ENCODE data around the gene PPP1R15A.
"Not testable (repeated sequence)": the region's sequence is repeated elsewhere in the genome, so short reads cannot be mapped to it uniquely, and the experiment has no call there.

PPP1R15A gene

DNA sequence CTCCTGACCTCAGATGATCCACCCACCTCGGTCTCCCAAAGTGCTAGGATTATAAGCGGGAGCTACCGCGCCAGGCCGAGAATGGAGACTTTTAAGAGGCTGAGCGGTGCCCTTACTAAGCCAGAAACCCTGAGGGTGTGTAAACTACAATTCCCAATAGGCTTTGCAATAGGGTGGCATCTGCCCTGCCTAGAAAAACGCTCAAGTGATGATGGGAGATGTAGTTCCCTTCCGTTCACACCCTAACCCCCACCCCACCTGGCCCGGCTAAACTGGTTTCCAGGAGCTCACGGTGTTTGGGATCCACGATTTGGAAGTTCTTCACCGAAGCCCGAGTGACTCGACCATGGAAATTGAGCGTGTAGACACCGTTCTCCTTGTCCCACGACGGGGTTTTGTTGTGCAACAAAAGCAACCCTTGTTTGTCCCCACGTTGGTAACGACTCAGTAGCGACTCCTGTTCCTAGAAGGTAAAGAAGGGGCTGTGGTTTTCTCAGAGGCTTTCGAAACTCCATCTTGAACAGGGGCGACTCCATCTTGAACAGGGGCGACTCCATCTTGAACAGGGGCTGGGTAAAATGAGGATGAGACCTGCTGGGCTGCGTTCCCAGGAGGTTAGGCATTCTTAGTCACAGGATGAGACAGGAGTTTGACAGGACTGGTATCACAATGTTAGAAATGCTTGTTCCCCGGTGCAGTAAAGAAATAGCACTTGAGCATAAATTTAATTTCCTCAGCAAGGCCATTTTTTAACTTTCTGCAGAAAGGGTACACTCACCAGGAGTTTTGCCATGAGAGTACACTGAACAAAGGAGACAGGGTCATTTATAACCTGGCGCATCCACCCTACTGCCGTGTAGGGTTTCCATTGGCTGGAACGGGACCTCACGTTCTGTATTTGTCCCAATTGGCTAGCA lies 9.8 kb downstream of the PPP1R15A start:
- DNase-seq: no peak

DNA sequence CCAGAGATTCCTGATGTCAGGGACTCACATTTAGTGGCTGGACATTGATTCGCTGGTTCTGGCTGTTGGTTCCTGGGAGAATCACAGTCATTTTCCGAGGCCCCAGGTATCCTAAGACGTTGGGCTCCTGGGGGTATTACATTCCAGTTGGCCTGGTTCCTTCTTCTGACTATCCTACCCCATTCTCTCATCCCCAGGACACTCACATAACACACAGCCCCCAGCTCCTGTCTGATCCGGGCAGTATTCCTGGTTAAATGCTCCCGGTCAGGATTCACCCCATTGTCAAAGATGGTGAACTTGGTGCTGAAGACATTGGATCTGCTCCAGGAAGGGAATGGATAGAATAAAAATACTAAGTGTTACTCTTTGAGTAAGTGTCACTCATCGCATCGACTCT lies 11.5 kb downstream of the PPP1R15A start:
- DNase-seq: no peak

DNA sequence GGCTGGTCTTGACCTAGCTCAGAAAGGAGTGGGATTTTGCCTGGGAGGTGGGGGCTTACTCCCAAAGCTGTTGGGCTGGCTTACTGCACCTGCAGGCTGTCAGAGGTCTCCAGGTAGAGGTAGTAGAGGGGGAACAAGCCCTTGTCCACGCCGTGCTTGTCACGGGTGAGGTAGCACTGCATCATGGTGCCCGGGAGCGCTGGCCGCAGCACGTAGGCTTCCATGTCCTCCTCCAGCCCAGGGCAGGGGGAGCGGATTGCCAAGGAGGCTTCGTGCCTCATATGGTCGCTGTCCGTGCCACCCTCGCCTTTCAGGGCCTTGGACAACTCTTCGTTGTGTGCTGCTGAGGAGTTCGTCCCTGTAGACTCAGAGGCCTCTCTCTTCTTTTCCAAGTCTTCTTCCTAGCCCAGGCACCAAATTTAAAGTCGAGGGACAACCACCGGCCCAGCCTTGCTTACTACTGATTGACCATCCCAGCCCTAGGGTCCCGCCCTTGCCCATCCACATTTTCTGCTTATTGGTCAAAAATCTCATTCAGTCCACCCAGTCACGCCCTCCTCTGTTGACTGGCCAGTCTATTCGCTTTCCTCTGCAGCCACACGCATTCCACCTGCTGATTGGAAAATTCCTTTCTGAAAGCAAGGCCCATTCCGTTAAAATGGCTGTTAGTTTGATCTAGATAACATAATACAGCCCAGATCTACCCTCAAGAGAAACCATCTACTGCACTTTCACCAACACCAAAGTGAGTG lies 15.8 kb downstream of the PPP1R15A start:
- DNase-seq: no peak

DNA sequence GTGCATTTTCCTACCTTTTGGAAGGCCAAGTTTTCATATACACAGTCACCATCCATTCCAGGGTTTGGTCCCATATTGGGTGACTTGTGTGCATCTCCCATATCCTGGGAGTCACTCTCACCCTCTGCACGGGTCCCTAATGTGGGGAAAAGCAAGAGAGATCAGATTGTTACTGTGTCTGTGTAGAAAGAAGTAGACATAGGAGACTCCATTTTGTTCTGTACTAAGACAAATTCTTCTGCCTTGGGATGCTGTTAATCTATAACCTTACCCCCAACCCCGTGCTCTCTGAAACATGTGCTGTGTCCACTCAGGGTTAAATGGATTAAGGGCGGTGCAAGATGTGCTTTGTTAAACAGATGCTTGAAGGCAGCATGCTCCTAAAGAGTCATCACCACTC lies 17.3 kb downstream of the PPP1R15A start:
- DNase-seq: not testable (repeated sequence)

DNA sequence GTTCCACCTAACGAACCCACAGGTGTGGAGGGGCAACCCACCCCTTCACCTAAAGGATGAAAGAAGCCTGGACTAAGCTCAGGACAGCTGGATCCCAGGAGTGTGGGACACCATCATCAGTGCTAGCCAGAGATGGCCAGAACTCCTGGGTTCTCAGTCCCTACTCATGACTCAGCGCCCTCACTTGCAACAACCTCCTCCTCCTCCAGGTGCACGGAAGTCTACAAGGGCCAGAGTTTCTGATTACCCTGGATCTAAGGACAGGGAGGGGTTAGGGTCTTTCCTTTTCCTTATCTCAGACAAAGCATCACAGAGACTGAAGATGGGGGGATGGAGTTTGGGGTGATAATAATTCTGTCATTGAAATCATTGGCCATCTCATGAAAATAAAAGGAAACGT lies 18.3 kb downstream of the PPP1R15A start:
- no peak for DNase-seq

DNA sequence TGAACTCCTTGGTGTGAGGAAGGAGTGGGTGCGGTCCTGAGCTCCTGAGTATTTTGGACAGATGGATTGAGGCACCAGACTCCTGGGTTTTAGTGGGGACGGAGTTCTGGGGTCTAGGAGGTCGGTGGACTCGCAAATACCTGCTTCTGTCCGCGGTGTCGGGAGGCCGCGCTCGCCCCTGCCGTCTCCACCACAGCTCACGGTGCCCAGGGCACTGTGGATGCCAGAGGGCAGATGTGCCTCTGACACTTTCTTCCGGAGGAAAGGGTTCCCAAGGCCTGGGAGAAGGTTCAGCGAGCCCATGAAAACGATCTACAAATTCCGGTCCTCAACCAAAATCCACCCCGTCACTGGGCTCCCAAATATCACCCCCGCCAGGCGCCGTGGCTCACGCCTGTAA lies 23.0 kb downstream of the PPP1R15A start:
- no peak for DNase-seq

DNA sequence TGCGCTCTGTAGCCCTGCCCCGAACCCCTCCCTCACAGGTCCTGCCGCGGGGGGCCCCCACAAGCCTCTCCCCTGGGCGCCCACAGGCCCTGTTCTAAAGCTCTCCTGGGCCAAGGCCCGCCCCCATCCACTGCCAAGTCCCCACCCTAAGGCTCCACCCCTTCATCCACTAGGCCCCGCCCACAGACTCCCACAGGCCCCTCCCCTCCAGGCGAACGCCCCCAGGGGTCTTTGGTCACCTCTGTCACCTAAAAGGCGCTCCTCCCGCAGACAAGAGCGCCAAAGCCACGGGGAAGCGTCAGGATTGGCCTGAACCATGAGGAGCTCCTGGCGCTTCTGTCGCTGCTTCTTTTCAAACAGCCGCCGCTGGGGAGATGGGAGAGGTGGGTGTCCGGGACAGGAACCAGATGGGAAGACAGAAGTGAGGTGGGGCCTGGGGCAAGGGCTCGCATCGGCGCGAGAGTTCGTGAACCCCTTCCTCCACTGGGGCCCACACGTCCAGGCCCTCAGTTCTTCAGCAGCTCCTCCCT lies 24.0 kb downstream of the PPP1R15A start:
- DNase-seq: no peak

DNA sequence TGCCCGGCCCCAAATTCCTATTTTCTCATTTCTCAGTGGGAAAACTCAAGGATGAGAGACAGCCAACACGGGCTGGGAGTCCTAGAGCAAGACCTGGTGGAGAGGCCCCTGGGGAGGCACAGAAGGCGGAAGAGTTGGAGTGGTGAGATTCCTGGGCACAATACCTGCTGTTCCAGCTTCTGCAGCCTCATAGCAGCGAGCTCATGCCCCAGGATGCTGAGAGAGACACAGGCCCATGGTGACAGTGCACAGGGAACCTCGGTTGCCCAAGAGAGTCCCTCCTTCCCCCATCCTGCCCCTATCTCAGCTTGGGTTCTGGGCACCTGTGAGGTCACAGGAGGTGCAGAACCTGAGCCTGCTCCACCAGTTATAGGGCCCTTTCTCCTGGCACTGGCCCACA lies 25.0 kb downstream of the PPP1R15A start:
- no peak for DNase-seq

DNA sequence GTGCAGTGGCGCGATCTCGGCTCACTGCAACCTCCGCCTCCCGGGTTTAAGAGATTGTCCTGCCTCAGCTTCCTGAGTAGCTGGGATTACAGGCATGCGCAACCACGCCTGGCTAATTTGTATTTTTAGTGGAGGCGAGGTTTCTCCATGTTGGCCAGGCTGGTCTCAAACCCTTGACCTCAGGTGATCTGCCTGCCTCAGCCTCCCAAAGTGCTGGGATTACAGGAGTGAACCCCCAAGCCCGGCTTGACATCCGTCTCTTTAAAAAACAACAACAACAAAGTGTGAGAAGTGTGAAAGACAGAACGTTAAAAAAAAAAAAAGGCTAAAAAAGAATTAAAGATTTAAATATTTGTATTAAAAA lies 27.1 kb downstream of the PPP1R15A start:
- DNase-seq: not testable (repeated sequence)

DNA sequence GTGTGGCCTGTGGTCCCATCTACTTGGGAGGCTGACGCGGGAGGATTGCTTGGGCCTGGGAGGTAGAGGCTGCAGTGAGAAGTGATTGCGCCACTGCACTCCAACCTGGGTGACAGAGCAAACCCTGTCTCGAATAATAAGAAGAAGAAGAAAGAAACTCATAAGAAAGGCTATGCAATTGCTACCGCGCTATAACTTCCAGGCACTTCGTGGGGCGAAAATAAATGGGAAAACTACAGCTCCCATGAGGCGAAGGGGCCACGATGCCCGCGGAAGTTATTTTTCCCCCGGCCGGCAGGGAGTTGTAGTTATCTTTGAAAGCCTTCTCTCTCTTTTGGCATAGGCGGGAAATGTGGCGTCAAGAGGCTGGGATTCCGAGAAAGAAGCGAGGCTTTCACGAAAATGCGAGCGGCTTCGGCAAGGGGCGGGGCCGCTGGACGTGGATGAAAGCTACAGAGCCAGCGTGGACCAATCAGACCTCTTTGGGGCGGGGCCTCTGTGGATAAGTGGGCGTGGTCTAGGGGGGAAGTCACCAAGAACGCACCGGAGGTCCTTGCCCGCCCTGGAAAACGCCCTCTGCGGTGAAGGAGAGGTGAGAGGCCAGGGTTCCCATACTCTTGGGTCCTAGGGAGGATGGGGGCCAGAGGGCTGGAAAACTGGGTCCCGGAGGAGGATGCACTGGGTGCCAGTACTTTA lies 27.7 kb downstream of the PPP1R15A start, which contains the start of gene NUCB1:
NUCB1 (plus strand) TSS at position 532 of the 696 bp plus-strand sequence. CDS start 485 bp downstream, outside the sequence.
- DNase-seq: peak; percentile 95

DNA sequence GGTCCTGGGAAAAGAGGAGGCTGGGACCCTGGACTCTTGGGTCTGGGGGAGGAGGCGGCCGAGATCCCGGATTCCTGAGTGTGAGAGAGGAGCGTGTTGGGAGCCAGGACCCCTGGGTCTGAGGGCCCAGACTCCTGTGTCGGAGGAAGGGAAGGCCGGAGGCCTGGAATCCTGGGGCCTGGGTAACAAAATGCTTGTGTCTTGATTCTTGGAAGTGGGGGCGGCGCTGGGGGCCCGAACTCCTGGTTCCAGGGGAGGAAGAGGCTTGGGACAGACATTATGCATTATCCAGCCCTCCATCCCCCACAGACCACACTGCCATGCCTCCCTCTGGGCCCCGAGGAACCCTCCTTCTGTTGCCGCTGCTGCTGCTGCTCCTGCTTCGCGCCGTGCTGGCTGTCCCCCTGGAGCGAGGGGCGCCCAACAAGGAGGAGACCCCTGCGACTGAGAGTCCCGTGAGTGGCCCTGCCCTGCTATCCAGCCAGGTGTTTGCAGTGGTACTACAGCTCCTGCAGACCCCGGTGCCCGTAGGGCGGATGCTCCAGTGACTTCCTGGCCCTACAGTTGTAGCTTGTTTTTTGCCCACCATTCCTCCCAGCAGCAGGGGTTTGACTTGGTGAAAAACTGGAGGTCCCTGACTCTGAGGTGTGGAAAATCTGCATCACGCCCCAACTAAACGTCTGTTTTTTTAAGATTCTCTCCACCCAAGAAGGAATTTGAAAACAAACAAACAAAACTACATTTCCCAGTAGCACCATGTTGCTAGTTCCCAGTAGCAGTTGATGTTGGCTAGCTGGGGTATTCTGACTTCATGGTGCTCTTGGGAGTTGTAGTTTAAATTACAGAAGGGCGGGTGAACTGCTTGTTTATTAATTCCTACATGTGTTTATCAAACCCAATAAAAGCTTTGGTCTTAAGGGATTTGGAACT lies 28.5 kb downstream of the PPP1R15A start:
- no peak for DNase-seq

DNA sequence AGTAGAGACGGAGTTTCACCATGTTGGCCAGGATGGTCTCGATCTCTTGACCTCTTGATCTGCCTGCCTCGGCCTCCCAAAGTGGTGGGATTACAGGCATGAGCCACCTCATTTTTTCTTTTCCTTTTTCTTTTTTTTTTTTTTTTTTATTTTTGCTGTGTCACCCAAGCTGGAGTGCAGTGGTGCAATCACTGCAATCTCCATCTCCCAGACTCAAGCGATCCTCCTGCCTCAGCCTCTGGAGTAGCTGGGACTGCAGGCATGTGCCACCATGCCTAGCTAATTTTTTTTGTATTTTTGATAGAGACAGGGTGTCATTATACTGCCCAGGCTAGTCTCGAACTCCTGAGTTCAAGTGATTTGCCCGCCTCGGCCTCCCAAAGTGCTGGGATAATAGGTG lies 30.1 kb downstream of the PPP1R15A start:
- not testable (repeated sequence) for DNase-seq

DNA sequence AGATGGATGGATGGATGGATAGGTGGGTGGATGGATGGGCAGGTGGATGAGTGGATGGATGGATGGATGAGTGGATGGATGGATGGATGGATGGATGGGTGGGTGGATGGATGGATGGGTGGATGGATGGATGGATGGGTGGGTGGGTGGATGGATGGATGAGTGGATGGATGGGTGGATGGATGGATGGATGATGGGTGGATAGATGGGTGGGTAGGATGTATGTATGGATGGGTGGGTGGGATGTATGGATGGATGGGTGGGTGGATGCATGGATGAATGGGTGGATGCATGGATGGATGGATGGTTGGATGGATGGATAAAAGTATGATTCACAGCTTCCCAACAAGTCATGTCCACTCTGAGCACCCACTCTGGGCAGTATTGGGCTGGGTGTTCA lies 31.6 kb downstream of the PPP1R15A start:
- DNase-seq: not testable (repeated sequence)

DNA sequence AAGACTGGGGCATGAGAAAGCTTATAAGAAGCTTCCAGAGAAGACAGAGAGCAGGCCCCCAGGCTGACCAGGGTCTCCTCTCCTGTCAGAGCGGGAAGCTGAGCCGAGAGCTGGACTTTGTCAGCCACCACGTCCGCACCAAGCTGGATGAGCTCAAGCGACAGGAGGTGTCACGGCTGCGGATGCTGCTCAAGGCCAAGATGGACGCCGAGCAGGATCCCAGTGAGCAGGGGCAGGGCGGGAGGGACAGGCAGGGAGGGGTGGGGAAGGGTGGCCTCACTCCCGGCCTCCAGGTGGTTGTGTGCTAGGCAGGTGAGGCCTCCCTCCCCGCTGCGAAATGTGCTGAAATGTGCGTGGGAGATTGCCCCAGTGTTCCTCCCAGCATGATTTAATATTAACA lies 33.4 kb downstream of the PPP1R15A start:
- no peak for DNase-seq

DNA sequence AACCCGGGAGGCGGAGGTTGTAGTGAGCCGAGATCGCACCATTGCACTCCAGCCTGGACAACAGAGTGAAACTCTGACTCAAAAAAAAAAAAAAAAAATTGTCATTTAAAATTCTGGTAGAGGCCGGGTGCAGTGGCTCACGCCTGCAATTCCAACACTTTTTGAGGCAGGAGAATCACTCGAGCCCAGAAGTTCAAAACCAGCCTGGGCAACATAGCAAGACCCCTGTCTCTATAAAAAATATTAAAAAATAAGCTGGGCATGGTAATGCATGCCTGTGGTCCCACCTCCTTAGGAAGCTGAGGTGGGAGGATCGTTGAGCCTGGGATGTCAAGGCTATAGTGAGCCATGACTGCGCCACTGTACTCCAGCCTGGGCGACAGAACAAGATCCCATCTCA lies 34.1 kb downstream of the PPP1R15A start:
- no peak for DNase-seq

DNA sequence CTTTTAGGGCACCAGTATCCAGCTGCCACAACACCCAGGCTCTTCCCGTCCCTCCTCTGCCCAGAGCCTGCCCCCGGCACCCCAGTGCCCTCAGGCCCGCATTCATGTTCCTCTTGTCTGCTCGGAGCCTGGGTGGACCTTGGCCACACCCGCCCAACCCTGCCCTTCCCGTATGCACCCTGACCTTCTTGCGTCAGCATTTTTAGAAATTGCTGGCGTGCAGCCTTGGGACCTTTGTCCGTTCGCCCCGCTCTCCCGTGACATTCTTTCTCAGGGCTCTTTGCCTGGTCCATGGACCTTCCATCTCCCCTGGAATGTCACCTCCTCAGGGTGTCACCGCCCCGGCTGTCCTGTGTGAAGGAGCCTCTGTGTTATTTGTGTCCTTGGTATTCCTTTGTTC lies 35.5 kb downstream of the PPP1R15A start:
- no peak for DNase-seq

DNA sequence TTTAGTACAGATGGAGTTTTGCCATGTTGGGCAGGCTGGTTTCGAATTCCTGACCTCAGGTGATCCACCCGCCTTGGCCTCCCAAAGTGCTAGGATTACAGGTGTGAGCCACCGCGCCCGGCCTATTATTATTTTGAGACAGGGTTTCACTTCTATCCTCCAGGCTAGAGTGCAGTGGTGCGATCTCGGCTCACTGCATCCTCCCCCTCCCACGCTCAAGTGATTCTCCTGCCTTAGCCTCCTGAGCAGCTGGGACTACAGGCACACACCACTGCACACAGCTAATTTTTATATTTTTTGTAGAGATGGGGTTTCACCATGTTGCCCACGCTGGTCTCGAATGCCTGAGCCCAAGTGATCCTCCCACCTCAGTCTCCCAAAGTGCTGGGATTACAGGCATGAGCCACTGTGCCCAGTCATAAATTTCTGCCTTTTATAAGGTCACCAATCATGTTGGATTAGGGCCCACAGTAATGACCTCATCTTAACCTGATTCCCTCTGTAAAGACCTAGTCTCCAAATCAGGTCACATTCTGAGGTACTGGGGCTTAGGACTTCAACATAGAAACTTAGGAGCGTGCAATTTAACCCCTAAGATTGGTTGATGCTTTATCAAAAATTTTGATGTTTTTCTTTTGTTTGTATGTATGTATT lies 37.3 kb downstream of the PPP1R15A start:
- DNase-seq: not testable (repeated sequence)

DNA sequence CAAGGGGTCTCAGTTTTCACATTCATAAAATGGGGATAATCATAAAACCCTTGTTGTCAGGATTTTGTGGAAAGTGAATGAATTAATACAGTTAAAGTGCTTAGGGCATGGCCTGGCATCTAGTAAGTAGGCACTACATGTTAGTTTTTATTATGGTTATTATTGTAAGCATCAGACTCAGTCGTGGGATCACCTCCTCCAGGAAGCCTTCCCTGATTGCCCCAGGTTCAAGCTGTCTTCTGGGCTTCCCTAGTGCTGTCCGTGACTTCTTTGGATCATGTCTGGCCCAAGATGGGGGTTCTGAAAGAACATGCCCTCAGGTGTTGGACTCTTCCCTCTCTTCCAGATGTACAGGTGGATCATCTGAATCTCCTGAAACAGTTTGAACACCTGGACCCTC lies 38.6 kb downstream of the PPP1R15A start:
- DNase-seq: no peak

DNA sequence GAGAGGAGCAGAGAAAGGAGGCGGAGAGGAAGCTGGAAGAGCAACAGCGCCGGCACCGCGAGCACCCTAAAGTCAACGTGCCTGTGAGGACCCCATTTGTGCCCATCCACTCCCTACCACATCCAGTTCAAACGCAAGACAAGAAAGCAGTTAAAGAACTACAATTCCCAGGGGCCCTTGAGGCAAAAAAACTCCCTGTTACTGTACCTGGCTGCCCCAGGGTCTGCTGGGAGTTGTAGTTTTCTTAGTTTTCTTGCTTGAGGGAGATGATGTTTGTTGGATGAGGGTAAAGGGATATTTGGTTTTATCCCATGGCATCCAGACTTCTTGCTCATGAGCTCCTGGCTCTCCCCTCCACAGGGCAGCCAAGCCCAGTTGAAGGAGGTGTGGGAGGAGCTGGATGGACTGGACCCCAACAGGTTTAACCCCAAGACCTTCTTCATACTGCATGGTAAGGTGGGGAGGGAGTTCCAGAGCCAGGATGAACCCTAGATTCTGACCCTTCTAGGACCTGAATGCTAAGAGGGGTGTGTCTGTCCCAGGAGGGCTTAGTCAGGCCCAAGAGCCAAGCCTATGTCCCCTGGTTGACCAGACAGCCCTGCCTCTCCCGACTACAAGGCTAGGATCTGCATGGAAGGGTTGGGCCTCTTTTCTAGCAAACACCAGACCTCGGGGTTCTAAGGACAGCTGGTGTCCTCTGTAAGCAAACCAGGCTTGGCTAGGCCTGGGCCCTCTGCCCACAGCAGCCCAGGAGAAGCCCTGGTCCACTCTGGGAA lies 41.1 kb downstream of the PPP1R15A start:
- no peak for DNase-seq

DNA sequence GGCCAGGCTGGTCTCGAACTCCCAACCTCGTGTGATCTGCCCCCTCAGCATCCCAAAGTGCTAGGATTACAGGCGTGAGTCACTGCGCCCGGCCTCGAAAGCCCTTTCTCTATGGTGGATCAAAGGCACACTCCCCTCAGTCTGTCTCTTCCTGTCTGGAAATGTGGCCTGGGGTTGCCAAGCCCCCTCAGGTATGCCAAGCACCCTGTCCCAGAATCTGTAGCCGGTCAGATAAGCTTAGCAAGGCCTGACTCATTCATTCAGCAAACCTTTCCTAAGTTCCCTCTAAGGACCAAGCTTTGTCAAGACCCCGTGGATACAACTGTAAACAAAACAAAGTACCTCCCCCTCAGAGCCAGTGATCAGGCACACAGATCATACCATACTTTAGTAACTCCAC lies 42.0 kb downstream of the PPP1R15A start:
- no peak for DNase-seq

DNA sequence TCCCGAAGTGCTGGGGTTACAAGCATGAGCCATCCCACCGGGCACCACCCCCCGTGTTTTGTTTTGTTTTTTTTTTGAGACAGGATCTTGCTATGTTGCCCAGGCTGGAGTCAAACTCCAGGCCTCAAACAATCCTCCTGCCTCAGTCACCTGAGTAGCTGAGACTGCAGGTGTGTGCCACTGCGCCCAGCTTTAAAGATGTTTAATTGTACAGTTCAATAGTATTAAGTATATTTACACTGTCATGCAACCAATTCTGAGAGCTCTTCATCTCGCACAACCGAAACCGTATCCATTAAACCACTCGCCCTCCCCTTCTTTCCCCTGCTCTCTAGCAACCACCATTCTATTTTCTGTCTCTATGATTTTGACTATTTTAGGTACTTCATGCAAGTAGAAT lies 43.5 kb downstream of the PPP1R15A start:
- DNase-seq: peak; percentile 60
